Islet precursor cell (in vitro differentiated cells): ENCODE results near the gene NDUFB6.
"Not testable (repeated sequence)": the region's sequence is repeated elsewhere in the genome, so short reads cannot be mapped to it uniquely, and the experiment has no call there.

Experiments
- DNase-seq: peaks from one replicate; pipeline ENCODE4 v3.0.0-alpha.2; 2018

The NDUFB6 gene

GRCh38 chr9:32572900-32573523, at the start of gene NDUFB6:
Gene NDUFB6, minus strand, starts transcription at chr9:32573159. Its CDS starts 99 bp downstream, at chr9:32573060.
- peak; percentile 95 for DNase-seq

GRCh38 chr9:32618261-32618660, 45.3 kb upstream of the NDUFB6 start:
- DNase-seq = no peak

DNA sequence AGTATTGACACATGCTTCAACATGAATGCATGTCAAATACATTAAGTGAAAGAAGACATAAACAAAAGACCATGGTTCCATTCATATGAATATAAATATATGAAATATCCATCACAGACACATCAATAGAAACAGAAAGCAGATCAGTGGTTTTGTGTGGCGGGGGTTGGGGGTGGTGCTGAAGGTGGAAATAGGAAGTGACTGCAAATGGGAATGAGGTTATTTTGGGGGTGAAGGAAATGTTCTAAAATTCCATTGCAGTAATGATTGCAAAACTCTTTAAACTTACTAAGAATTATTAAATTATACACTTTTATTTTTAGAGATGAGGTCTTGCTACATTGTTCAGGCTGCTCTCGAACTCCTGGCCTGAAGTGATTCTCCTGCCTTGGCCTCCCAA, 33.9 kb upstream of the NDUFB6 start:
- no peak for DNase-seq

GRCh38 chr9:32603914-32604852, 31.2 kb upstream of the NDUFB6 start:
- DNase-seq = peak; percentile 56

- DNase-seq = not testable (repeated sequence)
Observed at GRCh38 chr9:32599021-32599420, 26.1 kb upstream of the NDUFB6 start.

- DNase-seq = no peak
Observed at GRCh38 chr9:32596936-32597335, 24.0 kb upstream of the NDUFB6 start.

GRCh38 chr9:32596096-32596865, 23.3 kb upstream of the NDUFB6 start:
- no peak for DNase-seq

- DNase-seq = peak; percentile 61
Observed at GRCh38 chr9:32590898-32591297, 17.9 kb upstream of the NDUFB6 start.

GRCh38 chr9:32590476-32590875, 17.5 kb upstream of the NDUFB6 start:
- DNase-seq = no peak

DNA sequence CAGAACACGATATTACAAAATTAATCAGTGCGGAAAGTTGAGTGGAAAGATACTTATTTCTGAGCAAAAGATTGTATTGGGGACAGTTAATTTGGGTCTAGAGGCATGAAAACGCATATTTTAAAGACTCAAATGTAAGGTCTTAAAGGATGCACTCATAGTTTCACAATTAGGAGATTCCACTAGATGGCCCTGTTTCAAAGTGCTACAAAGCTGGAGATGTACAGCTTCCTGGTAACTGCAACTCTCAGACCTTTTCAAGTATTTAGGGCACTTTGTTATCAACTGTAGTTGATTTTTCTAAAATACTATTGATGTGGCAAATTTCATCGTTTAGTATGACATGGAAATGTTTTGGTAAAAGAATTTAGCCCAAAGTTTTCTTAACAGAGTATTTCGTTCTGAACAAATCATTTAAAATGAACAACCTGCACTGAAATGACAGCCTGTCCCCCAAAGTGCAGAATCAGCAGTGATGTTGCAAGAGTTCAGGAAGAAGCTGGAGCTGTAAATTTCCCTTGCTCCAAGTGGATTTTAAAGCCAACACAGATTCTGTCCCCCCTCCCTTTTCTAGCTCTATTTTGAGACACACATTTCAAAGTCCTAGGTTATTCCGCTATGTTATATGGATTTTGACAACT, 16.2 kb upstream of the NDUFB6 start:
- no peak for DNase-seq

- DNase-seq = no peak
Observed at GRCh38 chr9:32587901-32588300, 14.9 kb upstream of the NDUFB6 start.

DNA sequence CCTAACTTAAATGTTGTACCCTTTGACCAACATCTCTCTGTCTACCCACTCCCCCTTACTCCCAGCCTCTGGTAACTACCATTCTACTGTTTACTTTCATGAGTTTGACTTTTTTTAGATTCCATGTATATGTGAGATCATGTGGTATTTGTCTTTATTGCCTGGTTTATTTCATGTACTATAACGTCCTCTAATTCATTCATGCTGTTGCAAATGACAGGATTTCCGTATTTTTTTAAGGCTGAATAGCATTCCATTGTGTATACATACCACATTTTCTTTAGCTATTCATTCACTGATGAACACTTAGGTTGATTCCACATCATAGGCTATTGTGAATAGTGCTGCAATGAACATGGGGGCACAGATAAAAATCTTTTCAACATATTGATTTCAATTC, 11.8 kb upstream of the NDUFB6 start:
- DNase-seq = no peak

GRCh38 chr9:32581512-32582143, 8.7 kb upstream of the NDUFB6 start:
- DNase-seq = peak; percentile 67

GRCh38 chr9:32580631-32581300, 7.8 kb upstream of the NDUFB6 start:
- DNase-seq = peak; percentile 72

DNA sequence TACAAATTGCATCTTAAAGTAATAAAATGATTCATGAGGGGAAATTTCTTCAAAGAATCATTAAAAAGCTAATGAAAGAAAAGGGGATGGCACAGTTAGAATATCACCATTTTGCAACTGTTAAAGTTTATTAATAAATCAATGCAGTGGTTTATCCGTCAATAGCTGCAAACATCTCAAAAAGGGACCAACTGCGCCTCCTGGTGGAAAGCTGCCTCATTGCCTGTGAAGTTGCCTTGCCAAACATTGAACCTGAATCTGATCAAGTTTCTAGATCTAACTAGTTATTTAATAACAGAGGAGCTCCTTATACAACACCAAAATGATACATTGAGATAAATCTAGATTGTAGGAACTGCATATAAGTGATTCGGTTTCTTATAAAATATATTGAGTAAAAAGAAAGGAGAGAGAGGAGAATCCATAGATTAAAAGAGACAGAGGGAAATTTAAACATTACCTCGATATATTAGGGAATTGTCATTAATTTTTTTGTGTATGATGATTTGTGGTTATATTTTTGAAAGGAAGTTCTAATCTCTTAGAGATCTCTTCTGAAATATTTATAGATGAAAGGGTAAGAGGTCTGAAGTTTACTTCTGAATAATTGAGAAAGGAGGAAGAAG, 6.9 kb upstream of the NDUFB6 start:
- peak; percentile 68 for DNase-seq

DNA sequence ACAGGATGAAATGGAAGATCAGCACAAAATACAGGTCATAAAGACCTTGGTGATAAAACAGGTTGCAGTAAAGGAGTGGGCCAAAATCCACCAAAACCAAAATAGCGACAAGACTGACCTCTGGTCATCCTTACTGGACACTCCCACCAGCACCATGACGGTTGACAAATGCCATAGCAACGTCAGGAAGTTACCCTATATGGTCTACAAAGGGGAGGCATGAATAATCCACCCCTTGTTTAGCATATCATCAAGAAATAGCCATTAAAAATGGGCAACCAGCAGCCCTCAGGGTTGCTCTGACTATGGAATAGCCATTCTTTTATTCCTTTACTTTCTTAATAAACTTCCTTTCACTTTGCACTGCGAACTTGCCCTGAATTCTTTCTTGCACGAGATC, 6.0 kb upstream of the NDUFB6 start:
- DNase-seq = no peak

- no peak for DNase-seq
Observed at GRCh38 chr9:32577316-32577715, 4.4 kb upstream of the NDUFB6 start.

DNA sequence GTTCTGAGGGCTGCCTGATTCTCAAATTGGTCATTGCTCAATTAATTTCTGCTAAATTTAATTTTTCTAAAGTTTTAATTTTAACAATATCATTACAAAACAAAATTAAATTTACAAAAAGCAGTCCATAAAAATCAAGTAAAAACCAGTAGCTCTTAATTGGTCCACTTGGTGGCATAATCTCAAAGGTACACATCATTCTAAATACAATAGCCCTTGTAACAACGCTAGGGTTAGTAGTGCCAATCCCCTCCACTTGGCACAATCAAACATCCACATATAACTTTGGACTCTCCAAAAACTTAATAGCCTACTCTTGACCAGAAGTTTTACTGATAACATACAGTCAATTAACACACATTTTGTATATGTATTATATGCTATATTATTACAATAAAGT, 1.9 kb upstream of the NDUFB6 start:
- no peak for DNase-seq

DNA sequence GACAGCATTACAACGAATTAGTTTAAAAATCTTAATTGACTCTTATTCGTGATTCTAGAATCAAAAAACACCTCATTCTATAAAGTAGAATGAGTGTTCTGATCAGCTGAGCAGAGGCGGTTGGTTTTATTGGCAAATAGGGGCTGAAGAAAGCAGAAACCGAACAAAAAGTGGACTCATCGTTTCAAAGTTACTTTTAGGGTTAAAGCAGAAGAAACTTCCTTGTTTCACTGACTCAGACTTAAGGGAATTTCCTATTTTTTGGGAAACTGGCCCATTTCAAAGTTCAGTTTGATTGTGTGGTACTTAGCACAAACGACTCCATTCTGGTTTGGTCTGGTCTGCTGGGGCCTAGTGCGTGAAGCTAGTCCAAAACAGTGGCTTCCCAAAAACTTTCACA, 862 bp upstream of the NDUFB6 start:
- no peak for DNase-seq

DNA sequence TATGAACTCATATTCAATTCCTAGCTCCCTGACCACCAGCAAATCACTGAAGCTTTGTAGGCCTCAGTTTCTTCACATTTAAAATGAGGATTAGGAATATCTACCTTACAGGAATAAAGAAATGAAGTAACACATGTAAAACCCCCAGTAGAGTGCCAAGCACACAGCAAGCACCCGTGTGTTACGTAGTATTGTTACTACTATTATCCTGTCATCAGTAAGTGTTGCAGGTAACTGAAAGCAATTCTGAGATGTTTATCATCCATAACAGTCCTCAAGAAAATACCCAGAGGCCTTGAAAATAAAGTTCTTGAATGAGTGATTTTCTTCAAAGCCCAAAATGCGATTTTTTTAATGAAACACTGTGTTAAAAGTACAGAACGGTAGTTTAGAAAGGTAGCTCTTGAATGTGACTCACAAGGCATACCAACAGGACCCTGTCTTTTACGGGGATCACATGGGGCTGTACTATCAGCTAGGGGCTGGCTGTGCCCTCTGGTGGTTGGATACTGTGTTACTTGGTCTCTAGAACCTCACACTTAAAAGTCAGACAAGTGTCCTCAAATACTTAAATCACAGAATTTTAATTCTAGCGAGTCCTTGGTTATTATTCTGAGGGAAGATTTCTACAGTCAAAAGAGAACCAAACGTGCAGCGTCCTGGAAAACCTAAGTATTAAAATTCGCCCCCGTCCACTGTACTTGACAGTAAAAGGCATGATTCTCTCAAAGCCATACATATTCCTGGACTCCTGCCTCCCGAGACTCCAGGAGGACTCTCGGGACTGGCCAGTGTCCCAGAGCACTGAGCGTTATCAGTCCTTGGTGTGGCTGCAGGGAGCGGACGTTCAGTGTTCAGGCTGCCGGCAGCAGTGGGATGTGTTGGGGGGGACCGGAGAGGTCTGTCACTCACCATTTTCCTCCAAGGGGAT, 725 bp downstream of the NDUFB6 start:
- peak; percentile 84 for DNase-seq
